SK-N-SH (cell line): ENCODE measurements around the gene B4GALNT4.

Source experiments
- CTCF ChIP-seq: fragments of 200-600 bp; sonication (generic); IDR thresholded peaks from 2 replicates; pipeline ENCODE4 v1.6.1; 2017; ENCODE audit warnings: antibody characterized with exemption, mild to moderate bottlenecking, moderate library complexity
- POLR2AphosphoS5 ChIP-seq: IDR thresholded peaks from 2 replicates; pipeline ENCODE4 v1.6.1; 2012; ENCODE audit warnings: low read depth, low read length
- SMC3 ChIP-seq: IDR thresholded peaks from 2 replicates; pipeline ENCODE4 v1.6.1; 2012; ENCODE audit warnings: low read depth, low read length, improper control_type of control experiment

DNA sequence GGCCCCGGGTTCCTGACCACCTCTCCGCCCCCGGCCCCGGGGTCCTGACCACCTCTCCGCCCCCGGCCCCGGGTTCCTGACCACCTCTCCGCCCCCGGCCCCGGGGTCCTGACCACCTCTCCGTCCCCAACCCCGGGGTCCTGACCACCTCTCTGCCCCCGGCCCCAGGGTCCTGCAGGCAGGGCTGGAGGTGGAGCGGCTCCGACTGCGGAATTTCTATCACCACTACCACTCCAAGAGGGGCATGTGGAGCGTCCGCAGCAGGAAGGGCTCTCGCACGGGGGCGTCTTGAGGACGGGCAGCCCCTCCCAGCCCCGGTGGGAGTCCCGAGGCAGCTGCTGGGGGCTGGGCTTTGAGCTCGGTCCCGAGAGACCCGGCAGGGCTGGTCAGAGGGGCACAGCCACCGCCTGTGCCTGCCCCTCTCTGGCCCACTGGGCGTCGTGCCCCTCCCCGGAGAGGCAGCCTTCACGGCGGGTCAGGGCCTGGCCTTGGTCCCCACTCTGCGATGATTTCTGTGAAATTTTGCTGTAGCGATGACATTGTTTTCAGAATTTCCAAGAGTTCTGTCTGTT lies 12.3 kb downstream of the B4GALNT4 start:
- TF ChIP-seq SMC3 (no peak), CTCF (no peak), POLR2AphosphoS5 (no peak)
